Liver (tissue), 9 donors: ENCODE data around the gene COL6A2. TPM values are rescaled to one million over a fixed set of nuclear protein-coding genes. Genes with fewer than 3 reads are reported as not detected.

Experiments used
- DNase-seq: peaks from one replicate; pipeline ENCODE4 v3.0.0-alpha.2; 2017; ENCODE audit warnings: low spot score
- H3K27ac ChIP-seq, 2 donors: one replicate each; pipeline ENCODE4 v1.7.0; 2013; ENCODE audit warnings: inconsistent platforms in 2 of 2, low read length in 2 of 2, control low read depth in 1 of 2, low read depth in 1 of 2, mild to moderate bottlenecking in 1 of 2
- H3K27me3 ChIP-seq, 4 donors: one replicate each; pipeline versions ENCODE4 v1.6.1 to v1.7.0; 2013; ENCODE audit warnings: low read length in 3 of 4, inconsistent platforms in 1 of 4, mild to moderate bottlenecking in 1 of 4, moderate library complexity in 1 of 4; ENCODE audit not compliant: control insufficient read depth in 4 of 4, insufficient read depth in 4 of 4
- H3K36me3 ChIP-seq, 4 donors: one replicate each; pipeline versions ENCODE4 v1.6.1 to v1.7.0; 2013; ENCODE audit warnings: low read length in 3 of 4, mild to moderate bottlenecking in 3 of 4, low read depth in 1 of 4, moderate library complexity in 1 of 4; ENCODE audit not compliant: control insufficient read depth in 4 of 4, insufficient read depth in 3 of 4
- H3K4me1 ChIP-seq, 4 donors: one replicate each; pipeline versions ENCODE4 v1.6.1 to v1.7.0; 2013; ENCODE audit warnings: low read length in 3 of 4, mild to moderate bottlenecking in 3 of 4, moderate library complexity in 1 of 4; ENCODE audit not compliant: control insufficient read depth in 4 of 4, insufficient read depth in 4 of 4
- H3K4me3 ChIP-seq, 3 donors: one replicate each; pipeline versions ENCODE4 v1.6.1 to v1.7.0; 2013; ENCODE audit warnings: low read length in 3 of 3, control low read depth in 1 of 3, low read depth in 1 of 3, mild to moderate bottlenecking in 1 of 3
- H3K9ac ChIP-seq, 2 donors: one replicate each; pipeline ENCODE4 v1.7.0; 2013; ENCODE audit warnings: low read length in 2 of 2, mild to moderate bottlenecking in 2 of 2, moderate library complexity in 2 of 2, control low read depth in 1 of 2, low read depth in 1 of 2
- H3K9me3 ChIP-seq, 4 donors: one replicate each; pipeline versions ENCODE4 v1.6.1 to v1.7.0; 2013; ENCODE audit warnings: low read length in 3 of 4; ENCODE audit not compliant: control insufficient read depth in 4 of 4
- ATF3 ChIP-seq: IDR thresholded peaks from 2 replicates; pipeline ENCODE4 v1.6.1; 2016; ENCODE audit warnings: antibody characterized with exemption
- FOXA2 ChIP-seq: IDR thresholded peaks from 2 replicates; pipeline ENCODE4 v1.6.1; 2016; ENCODE audit warnings: antibody characterized with exemption
- GABPA ChIP-seq, 2 donors: IDR thresholded peaks in 1 of 2; conservative IDR thresholded peaks in 1 of 2; 2 replicates each; pipeline ENCODE4 v1.6.1; 2016; ENCODE audit warnings: antibody characterized with exemption in 2 of 2, mild to moderate bottlenecking in 1 of 2, moderate library complexity in 1 of 2
- JUND ChIP-seq, 2 donors: IDR thresholded peaks; 2 replicates each; pipeline ENCODE4 v1.6.1; 2016; ENCODE audit warnings: antibody characterized with exemption in 2 of 2
- MAX ChIP-seq: IDR thresholded peaks from 2 replicates; pipeline ENCODE4 v1.6.1; 2016; ENCODE audit warnings: antibody characterized with exemption
- NR2F2 ChIP-seq: IDR thresholded peaks from 2 replicates; pipeline ENCODE4 v1.6.1; 2016; ENCODE audit warnings: antibody characterized with exemption
- REST ChIP-seq: IDR thresholded peaks from 2 replicates; pipeline ENCODE4 v1.6.1; 2016; ENCODE audit warnings: antibody characterized with exemption, mild to moderate bottlenecking
- WGBS: extraction: QIAGEN DNeasy Blood & Tissue Kit; methylation state at CpG from one replicate; pipeline ENCODE4 v1.1.7; 2013; 5-methylcytosine and 5-hydroxymethylcytosine counted together
- polyA plus RNA-seq, 2 donors: library from polyadenylated mRNA; stranded (reverse) in 1 of 2; unstranded in 1 of 2; fragments of 200-250 nt in 1 of 2; fragments of >200 nt in 1 of 2; fragmentation: Nextera tagmentation in 1 of 2; extraction: Ambion mirVana in 1 of 2; gene quantifications; one replicate each; pipeline versions ENCODE4 v1.2.1 to v1.2.3, GENCODE V29; 2013 to 2015
- total RNA-seq, 2 donors: library from RNA; depleted of rRNA; stranded (reverse); fragments of >200 nt; gene quantifications; one replicate each; pipeline ENCODE4 v1.2.3, GENCODE V29; 2014
- donor health status: healthy.
- donor health status: healthy.
- donor health status: healthy.
- donor health status: healthy.
- donor health status: healthy.

Gene COL6A2
- total and polyA plus RNA-seq, 4 donors, result 5.8 to 80.8 (median 41.7) TPM

- no peaks in the 10 kb centered on the region for H3K27me3 ChIP-seq
- no peak overlapping the region for H3K9ac ChIP-seq
- TF ChIP-seq REST (no peak), GABPA (IDR thresholded peaks at IDR 0.05 in 1 of 2, conservative IDR thresholded peaks at IDR 0.05 in 1 of 2) (no peak), FOXA2 (no peak), ATF3 (no peak), NR2F2 (no peak)
- DNase-seq, result peak; percentile 19
- no peak overlapping the region for H3K4me3 ChIP-seq
- H3K36me3 ChIP-seq, result no peaks in the 10 kb centered on the region
- no peaks in the 10 kb centered on the region for H3K9me3 ChIP-seq
- no peak overlapping the region for H3K27ac ChIP-seq
- WGBS, result 83% methylated on average over 4 of the region's 4 CpGs
- H3K4me1 ChIP-seq, result no peaks in the 10 kb centered on the region
Observed at GRCh38 chr21:46091118-46091517, 6.8 kb upstream of the COL6A2 start.

GRCh38 chr21:46091631-46092025 lies 6.3 kb upstream of the COL6A2 start:
- TF ChIP-seq MAX, result no peak
- no peak for TF ChIP-seq FOXA2
- TF ChIP-seq JUND (IDR thresholded peaks at IDR 0.05), result no peak
- H3K4me3 ChIP-seq, result no peak overlapping the region
- no peak overlapping the region for H3K9ac ChIP-seq
- 90% methylated on average over 8 of the region's 8 CpGs for WGBS
- peak overlapping the region in 1 of 2 donors; percentile 21 for H3K27ac ChIP-seq
- H3K27me3 ChIP-seq, result no peaks in the 10 kb centered on the region
- DNase-seq, result no peak
- no peaks in the 10 kb centered on the region for H3K4me1 ChIP-seq
- no peaks in the 10 kb centered on the region for H3K9me3 ChIP-seq
- H3K36me3 ChIP-seq, result no peaks in the 10 kb centered on the region

GRCh38 chr21:46092026-46092764 lies 5.7 kb upstream of the COL6A2 start:
- H3K9me3 ChIP-seq, result no peaks in the 10 kb centered on the region
- H3K4me1 ChIP-seq, result no peaks in the 10 kb centered on the region
- peak overlapping the region; percentile 19 to 21 for H3K27ac ChIP-seq
- no peak overlapping the region for H3K9ac ChIP-seq
- no peak for DNase-seq
- TF ChIP-seq NR2F2 (no peak), JUND (IDR thresholded peaks at IDR 0.05) (peak in 1 of 2 donors; percentile 45)
- WGBS, result 79% methylated on average over 23 of the region's 23 CpGs
- no peaks in the 10 kb centered on the region for H3K27me3 ChIP-seq
- no peaks in the 10 kb centered on the region for H3K36me3 ChIP-seq
- no peak overlapping the region for H3K4me3 ChIP-seq
